GM19468 (cell line): ENCODE data around the gene ARHGAP26.

ENCODE experiments used
- ATAC-seq: cut with Tn5 transposase; IDR thresholded peaks from one replicate; pipeline ENCODE4 v1.9.1; 2021; ENCODE audit warnings: mild to moderate bottlenecking, moderate library complexity, moderate number of reproducible peaks; ENCODE audit not compliant: unreplicated experiment; ENCODE audit errors: extremely low read depth

ARHGAP26 gene

DNA sequence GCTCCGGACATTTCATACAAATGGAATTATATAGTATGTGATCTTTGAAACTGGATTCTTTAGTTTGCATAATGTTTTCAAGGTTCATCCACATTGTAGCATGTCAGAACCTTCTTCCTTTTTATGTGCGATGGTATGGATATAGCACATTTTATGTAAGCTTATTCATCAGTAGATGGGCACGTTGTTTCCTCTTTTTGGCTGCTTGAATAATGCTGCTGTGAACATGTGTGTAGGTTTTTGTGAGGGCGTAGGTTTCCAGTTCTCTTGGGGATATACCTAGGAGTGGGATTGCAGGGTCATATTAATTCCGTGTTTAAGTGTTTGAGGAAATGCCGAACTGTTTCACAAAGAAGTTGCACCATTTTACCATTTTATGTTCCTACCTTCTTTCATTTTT is 445.5 kb downstream of the ARHGAP26 start:
- no peak for ATAC-seq

DNA sequence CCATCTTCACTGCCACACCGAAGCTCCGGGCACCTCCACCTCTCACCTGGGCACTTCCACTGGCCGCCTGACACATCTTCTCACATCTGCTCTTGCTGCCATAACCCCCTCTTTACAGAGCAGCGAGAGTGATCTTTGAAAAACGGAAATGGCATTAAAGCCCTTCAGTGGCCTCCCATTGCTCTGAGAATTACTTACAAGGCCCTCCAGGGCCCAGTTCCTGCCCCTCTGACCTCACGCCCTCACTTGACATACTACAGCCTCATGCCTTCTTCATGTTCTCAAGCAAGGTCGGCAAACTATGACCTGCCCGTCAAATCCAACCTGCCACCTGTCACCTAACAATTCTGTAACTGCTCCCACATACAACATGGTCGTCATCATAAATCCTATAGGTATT is 446.0 kb downstream of the ARHGAP26 start:
- no peak for ATAC-seq

DNA sequence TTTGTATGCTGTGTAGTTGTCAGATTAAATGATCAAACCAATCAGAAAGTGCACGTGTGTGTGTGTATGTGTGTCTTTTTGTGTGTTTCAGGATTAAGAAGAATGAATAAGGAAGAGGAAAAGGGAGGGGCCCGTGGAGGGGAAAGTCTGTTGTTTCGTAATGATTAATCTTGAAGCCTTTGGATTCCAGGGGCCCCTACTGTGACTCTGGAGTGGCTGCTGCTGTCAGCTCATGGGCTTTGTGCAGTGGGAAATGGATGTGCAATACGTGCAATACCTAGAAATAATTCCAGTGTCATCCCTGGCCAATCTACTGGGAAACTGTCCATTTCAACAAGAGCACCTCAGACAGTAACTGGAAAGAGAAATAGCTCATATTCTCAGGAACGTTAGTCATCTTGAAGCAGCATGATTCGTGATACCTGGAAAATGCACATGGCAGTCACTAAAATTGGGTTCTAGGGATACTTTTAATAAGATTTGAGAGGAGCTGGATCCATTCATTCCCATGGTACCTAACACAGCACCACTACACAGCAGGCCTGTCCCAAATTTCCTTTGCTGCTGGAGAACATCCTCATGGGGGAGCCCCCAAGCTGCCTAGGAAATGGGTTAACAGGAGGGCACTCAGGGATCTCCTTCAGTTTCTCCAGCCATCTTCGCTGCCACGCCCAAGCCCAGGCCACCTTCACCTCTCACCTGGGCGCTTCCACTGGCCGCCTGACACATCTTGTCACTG is 447.1 kb downstream of the ARHGAP26 start:
- ATAC-seq = no peak

DNA sequence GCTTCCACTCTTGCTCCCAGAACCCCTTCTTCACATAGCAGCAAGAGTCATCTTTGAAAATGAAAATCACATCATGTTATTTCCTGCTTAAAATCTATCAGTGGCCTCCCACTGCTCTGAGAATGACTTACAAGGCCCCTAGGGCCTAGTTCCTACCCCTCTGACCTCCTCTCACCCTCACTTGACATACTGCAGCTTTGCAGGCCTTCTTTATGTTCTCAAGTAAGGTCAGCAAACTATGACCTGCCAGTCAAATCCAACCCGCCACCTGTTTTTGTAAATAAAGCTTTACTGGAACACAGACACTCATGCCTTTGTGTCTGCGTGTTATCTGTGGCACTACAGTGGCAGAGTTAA is 447.6 kb downstream of the ARHGAP26 start:
- no peak for ATAC-seq

DNA sequence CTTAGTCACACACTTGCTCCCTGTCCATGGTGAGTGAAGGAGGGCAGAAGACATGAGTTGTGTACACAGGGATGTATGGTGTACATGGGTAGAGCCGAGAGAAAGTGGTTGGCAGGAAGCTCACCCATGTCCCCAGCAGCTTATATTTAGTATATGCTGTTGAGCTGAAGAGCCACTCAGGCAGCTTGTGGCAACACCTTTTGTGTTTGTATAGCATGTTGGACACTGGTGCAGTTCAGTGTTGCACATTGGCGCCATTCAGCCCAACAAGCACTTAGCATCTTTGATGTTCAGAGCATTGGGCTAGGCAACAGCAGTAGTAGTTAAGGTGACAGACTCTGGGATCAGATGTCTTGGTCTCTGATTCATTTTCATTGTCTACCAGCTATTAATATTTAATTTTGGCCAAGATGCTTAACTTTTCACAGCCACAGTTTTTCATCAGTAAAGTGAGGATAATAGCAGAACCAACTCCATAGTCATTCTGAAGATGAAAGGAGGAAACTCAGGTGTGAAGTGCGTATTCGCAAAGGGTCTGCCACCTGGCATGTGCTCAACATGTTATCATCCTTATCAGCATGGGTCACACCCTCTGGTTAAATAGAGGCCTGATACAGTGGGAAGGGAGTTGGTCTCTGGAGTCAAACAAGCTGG is 448.5 kb downstream of the ARHGAP26 start:
- no peak for ATAC-seq

DNA sequence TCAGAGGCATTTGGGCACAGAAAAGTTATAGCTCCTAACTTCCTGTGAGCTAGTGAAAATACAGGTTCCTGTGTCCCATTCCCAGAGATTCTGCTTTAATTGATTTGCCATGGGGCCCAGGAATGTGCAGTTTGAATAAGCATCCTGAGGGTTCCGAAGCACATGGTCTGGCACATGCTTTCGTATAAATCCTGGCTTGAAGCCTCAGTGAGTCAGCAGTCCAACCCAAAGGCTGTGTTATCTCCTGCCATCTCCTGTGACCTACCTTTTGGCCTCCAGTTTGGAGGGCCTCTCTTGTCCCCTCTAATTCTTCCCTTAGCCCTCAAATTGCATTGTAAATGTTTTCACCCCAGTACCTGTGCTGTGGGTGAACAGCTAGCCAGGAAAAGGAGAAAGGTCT is 449.5 kb downstream of the ARHGAP26 start:
- no peak for ATAC-seq

DNA sequence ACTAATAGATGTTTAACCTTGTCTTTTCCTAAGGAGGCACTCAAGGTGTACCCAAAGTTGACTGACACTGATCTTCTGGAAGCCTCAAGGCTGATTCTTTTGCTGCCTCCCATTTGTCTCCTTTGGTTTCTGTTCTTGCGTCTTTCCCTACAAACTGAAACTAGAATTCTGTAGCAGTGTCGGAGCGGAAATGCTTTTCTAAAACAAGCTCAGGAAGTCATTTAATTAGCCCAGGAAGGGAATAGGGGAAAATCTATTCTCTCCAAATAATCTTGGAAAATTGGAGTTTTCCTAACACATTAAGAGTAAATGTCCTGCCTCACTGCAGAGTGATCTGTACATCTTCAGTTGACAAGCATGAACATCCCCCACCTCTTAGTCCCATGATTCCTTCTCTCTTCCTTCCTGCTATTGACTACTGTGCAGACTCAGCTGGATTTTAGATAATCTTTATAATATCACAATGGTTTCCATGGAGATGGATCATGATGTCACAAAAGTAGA is 450.6 kb downstream of the ARHGAP26 start:
- no peak for ATAC-seq

DNA sequence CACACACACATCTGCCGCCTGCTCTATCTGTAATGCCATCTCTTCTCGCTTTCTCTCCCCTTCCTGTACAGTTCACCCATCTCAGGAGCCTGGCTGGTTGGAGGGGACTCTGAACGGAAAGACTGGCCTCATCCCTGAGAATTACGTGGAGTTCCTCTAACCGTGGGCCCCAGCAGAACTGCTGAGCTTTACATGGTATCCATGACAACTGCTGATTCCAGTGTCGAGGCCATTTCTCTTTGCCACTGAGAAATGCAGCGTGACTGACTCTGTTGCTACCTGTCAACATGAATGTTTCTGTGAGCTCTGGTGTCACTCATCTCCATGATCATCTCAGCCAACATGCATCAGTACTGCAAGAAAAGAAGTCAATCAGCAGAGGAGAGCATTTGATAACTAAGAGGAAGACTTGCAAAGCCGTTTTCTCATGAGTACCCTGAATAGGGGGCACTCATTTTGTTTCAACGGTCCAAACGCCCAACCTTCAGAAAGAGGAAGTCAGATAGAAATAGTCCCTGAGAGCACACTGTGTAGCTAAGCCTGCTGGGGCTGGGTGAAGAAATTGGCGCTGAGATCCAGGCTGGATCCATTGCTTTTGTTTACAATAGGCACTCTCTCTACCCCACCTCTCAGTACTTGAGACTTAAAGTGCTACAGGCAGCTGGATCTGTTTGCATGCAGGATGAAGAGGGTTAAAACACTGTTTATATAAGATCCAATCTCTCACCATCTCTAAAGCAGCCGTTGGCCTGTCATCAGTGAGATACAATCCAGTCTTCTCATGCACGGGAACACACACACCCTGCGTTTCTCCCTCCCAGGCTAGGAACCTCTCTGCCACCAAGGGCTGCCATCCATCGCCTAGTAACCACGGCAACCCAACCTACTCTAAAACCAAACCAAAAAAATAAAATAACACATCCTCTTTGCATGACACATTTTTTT is 452.4 kb downstream of the ARHGAP26 start:
- peak; percentile 42 for ATAC-seq

DNA sequence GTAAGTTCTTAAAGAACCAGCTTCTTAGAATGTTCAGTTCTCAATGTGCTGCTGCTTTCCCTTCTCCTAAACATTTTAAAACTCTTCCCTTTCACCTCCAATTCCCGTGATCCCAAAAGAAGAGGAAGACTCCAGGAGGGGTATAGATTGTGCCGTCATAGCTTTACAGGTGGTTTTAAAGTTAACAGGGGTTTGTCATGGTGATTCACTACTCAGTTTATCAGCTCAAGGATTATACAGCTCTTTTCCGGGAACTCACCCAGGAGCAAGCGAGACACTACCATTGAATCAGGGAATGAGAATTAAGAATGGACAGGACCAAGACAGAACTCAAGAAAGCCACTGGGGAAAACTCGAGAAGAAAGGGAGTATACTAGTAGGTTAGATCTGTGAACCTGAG is 454.5 kb downstream of the ARHGAP26 start:
- no peak for ATAC-seq

DNA sequence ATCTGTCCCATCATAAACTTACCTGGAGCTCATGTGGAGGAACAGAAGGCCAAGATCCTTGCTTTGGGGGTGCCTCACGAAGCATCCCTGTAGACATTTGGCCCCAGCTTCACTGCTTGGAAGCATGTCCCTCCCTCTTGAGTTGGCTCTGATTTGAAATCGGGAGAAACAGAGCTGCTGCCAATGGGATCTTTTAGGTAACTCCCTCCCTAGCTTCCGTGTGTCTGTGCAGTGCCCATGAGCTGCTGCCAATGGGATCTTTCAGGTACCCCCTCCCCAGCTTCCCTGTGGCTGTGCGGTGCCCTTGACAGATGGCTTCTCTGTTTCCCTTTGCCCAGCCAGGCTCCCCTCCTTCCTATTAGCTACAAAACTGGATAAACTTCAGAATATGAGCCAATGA is 455.3 kb downstream of the ARHGAP26 start:
- no peak for ATAC-seq

DNA sequence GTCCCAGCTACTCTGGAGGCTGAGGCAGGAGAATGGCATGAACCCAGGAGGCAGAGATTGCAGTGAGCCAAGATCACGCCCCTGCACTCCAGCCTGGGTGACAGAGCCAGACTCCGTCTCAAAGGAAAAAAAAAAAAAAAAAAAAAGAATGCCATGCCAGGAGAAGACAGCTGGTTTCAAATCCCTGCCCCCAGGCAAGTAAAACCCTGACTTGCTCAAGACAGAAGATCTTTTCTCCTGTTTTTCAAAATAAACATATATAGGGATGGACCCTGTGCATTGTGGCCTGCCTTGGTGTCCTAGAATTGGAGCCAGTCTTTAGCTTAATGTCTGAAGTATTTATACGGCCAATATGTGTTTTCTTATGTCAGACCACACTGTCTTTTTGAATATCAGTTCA is 456.2 kb downstream of the ARHGAP26 start:
- no peak for ATAC-seq

DNA sequence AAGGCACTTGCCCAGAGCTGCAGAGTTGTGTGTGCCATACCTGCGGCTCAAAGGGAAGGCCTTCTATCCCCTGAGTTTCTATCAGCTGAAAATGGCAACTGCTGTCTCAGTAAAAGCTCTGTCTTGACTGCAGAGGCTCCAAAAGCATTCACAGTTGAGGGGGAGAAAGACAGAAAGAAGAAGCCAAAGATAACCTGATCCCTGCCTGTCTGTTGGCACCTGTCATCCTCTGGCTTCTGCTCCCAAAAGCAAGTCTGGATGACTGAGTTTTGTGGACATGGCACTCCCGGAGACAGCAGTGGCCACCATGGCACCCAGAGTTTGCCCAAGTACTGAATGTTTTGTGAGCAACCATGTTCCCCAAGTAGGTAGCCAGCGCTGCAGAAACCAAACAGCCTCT is 456.7 kb downstream of the ARHGAP26 start:
- ATAC-seq = no peak

DNA sequence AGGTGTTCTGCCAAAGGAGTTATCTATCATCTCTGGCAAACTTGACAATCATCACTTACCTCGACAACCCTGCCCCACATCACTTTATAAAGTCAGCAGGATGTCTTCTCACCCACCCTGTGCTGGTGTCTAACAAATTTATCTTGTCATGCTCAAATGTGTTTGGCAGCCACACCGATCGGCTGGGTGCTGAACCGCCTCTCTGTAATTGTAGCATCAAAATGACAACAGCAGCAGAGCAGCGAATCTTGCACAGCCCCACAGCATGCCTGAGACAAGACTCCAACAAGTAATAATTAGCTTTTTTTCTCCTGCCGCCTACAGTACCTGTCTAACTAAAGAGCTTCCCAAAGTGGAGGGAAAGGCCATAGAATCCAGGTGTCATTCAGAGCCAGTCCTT is 457.1 kb downstream of the ARHGAP26 start:
- ATAC-seq = no peak

DNA sequence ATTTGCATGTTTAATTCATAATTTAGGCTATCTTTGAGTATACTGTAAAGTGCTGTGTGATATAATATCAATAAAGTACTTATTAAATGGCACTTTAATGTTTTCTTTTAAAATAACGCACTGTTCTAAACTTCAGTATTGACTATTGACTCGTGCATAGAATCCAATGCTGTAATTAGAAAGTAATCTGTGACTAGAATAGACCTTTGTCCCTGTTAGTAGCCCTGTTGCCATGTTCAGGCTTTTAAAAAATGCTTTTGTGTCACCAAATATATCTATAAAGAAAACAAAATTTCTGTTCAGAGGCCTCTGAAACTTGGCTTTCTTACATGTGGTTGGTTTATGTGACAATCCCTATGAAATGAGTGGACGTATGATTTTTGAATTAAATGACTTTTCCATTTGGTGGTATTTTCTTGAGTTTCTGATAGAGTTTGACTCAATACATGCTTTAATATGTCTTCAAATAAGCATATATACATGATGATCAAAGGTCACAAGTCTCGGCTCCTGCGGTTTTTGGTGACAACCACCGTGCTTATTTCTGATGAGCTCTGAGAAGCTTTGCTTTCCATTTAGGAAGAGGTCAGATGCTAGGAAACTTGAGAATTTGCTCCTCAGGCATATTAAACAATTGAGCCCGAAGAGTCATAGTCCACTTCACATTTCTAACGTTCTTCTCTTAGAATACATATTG is 458.6 kb downstream of the ARHGAP26 start:
- no peak for ATAC-seq

DNA sequence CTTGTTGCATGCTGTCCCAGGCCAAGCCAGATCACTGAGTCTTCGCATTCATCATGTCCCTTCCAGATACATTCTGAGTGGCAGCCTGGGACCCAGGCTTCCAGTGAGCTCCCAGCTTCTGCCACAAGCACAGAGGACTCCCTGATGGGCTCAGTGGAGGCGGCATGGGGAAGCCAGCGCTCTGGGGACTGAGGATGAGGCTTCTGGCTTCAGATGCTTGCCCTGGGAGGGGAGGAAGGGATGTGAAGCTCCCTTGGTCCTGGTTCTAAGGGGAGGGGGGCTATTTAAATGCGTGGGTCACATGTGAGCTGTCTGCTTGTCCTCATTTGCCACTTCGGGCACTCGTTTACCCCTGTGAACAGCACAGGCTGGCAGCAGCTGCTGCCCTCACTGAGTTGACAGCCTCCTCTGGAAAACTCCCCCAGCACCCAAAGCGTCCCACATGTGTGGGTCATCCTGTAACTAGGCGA is 459.3 kb downstream of the ARHGAP26 start:
- peak; percentile 7 for ATAC-seq

DNA sequence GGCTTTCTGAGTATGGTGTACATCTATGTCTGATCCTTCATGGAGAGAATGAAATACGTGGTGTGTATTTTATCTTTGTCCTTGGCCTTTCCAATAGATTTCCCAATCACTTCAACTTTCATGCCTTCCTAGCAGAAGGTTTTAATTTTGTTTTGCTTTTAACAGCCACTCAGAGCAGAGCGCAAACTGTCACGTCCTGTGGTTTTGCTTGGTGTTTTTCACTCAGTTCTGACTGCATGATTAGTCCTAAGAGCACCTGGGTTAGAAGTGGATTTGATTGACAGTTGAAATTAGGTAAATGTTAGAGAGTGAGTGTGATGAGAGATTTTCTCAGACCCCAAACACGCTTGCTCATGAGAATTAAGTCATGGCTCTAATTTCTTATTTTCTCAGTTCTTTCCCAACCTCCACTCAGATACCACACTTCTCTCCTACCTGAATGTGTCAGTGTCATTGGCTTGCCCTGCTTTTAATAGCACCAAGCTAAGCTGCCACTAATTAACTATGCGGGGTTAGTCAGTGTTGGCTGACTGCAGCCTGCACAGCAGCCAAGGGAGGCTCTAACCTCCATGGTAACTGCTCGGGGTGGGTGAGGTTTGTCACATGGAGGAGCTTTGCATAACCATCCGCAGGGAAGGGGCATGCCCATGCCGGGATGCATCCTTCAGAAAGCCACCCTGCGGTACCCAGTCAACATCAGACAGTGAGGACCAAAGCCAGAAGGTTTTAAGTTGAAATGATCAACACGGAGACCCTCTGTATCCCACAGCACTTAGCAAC is 459.9 kb downstream of the ARHGAP26 start:
- ATAC-seq = peak; percentile 82

DNA sequence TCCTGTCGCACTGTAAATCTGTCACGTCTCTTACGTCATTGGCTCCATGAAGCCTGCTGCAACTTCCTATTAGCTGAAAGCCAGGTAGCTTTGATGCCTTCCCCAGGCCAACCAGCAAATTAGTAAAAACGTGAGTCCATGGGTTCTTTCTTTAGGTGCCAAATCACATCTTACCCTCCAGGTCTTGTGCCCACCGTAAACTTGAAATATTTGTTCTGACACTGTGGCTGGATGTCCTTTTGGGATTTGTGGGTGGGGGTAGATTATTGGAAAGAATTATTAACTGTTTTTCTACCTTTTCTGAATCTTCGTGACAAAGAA is 460.5 kb downstream of the ARHGAP26 start:
- no peak for ATAC-seq

DNA sequence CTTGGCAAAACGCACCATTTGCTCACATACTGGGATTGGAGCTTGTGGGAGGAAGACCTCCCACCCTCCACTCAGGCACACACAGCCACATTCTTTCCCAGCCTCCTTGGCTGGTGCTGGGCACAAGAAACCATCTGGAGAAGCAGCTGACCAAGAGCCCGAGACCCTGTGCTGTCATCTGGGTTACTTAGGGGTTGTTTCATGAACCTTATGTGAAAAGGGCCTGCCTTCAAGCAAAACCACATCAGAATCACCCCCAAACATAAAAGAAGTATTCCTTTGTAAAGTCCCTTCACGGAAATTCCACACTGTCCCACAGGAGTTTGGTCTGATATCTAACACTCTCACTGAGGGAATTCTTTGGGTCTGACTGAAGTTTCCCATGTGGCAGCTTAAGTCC is 461.2 kb downstream of the ARHGAP26 start:
- ATAC-seq = no peak

DNA sequence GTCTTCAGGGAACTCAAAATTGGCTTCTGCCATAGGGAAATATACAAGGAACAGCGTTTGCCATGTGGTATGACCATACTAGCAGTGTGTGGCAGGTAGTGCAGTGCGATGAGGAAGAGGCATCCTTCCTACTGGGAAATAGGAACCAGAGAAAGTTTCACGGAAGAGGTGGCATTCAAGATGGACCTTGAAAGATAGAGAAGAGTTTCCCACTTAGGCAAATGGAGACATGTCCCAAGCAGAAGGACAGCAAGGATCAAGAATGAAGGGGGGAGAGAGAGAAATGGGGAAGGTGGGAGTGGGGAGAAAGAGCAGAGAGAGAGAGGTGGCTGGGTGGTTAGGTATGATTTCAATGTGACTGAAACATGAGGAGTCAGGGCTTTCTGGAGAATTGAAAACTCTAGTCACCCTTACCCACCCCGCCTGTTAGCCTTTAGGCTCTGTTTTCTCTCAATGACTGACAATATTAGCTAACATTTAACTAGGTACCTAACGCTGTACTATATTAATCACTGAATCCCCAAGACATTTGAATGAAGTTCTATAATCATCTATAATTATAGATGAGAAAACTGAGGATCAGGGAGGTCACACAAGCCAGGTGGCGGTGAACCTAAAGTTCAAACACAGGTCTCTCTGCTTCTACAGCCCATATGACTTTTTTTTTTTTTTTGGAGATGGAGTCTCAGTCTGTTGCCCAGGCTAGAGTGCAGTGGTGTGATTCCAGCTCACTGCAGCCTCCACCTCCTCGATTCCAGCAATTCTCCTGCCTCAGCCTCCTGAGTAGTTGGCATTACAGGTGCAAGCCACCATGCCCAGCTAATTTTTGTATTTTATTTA is 462.0 kb downstream of the ARHGAP26 start:
- peak; percentile 9 for ATAC-seq
